Measurements from ENCODE around the gene DNAJC16. TPM values are rescaled to one million over a fixed set of nuclear protein-coding genes. Genes with fewer than 3 reads are reported as not detected.
"Not testable (repeated sequence)": the region's sequence is repeated elsewhere in the genome, so short reads cannot be mapped to it uniquely, and the experiment has no call there.

The DNAJC16 gene
- total RNA-seq, 4 donors from 2014 or later = 7.8 to 30.3 (median 19.7) TPM

DNA sequence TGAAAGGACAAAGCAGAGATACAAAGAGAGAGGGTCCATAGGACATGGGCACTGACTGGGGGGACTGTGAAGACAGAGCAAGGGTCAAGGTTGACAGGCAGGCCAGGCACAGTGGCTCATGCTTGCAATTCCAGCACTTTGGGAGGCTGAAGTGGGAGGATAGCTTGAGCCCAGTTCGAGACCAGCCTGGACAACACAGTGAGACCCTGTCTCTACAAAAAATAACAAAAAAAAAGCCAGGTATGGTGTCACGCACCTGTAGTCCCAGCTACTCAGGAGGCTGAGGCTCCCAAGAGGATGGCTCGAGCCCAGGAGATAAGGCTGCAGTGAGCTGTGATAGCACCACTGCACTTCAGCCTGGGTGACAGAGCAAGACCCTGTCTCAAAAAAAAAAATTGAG, 7.0 kb upstream of the DNAJC16 start:
- Histone ChIP-seq H3K4me1 (peaks cover 5 to 20% (median 7%) of the 10 kb centered on the region in 4 donors), H3K4me3 (no peak overlapping the region), H3K36me3 (peaks cover 0 to 6% (median 2%) of the 10 kb centered on the region in 4 donors), H3K27ac (no peak overlapping the region), H3K9me3 (no peaks in the 10 kb centered on the region), H3K27me3 (no peaks in the 10 kb centered on the region)
- no peak for DNase-seq
- intact Hi-C loops (cut with DNase I; ENCODE audit: low total_unique reads) = no loop called here
- TF ChIP-seq, protein P1, sequence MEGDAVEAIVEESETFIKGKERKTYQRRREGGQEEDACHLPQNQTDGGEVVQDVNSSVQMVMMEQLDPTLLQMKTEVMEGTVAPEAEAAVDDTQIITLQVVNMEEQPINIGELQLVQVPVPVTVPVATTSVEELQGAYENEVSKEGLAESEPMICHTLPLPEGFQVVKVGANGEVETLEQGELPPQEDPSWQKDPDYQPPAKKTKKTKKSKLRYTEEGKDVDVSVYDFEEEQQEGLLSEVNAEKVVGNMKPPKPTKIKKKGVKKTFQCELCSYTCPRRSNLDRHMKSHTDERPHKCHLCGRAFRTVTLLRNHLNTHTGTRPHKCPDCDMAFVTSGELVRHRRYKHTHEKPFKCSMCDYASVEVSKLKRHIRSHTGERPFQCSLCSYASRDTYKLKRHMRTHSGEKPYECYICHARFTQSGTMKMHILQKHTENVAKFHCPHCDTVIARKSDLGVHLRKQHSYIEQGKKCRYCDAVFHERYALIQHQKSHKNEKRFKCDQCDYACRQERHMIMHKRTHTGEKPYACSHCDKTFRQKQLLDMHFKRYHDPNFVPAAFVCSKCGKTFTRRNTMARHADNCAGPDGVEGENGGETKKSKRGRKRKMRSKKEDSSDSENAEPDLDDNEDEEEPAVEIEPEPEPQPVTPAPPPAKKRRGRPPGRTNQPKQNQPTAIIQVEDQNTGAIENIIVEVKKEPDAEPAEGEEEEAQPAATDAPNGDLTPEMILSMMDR (IDR thresholded peaks at IDR 0.05) = no peak
- TF ChIP-seq EP300 (IDR thresholded peaks at IDR 0.05; ENCODE audit: low read depth) (no peak), POLR2AphosphoS5 (IDR thresholded peaks at IDR 0.05) (no peak), POLR2A (IDR thresholded peaks at IDR 0.05) (no peak)
- 95 to 100% methylated on average over 3 of the region's 3 CpGs for WGBS, 2 donors (ENCODE audit: low coverage in 1 of 2)
- in situ Hi-C loops (cut with MboI; ENCODE audit: low pct_ligation_motif_present in 1 of 4, low pct_unique_long_range_greater_than_20kb in 1 of 4, low sequenced_read_pairs in 3 of 4) = no loop called here

GRCh38 chr1:15521206-15521906, 5.3 kb upstream of the DNAJC16 start:
- H3K9me3 ChIP-seq; DNase-seq; H3K27ac ChIP-seq; H3K4me3 ChIP-seq; intact Hi-C loops (cut with DNase I; ENCODE audit: low total_unique reads); H3K36me3 ChIP-seq; H3K27me3 ChIP-seq; in situ Hi-C loops (cut with MboI; ENCODE audit: low pct_ligation_motif_present in 1 of 4, low pct_unique_long_range_greater_than_20kb in 1 of 4, low sequenced_read_pairs in 3 of 4): not testable (repeated sequence)
- H3K4me1 ChIP-seq = peaks cover 15 to 22% (median 18%) of the 10 kb centered on the region in 4 donors
- 89 to 90% methylated on average over 15 to 17 of the region's 17 CpGs for WGBS, 2 donors (ENCODE audit: low coverage in 1 of 2)

- intact Hi-C loops (cut with DNase I; ENCODE audit: low total_unique reads) (no loop called here), in situ Hi-C loops (cut with MboI; ENCODE audit: low pct_ligation_motif_present in 1 of 4, low pct_unique_long_range_greater_than_20kb in 1 of 4, low sequenced_read_pairs in 3 of 4) (no loop called here)
- no peak for DNase-seq
- Histone ChIP-seq H3K27me3 (no peaks in the 10 kb centered on the region), H3K4me3 (no peak overlapping the region), H3K27ac (no peak overlapping the region), H3K36me3 (peaks cover 0 to under 1% (median 0%) of the 10 kb centered on the region in 4 donors), H3K9me3 (no peaks in the 10 kb centered on the region), H3K4me1 (peaks cover 17 to 26% (median 21%) of the 10 kb centered on the region in 4 donors)
- no peak for TF ChIP-seq EP300 (IDR thresholded peaks at IDR 0.05; ENCODE audit: low read depth)
- TF ChIP-seq, protein P1 (IDR thresholded peaks at IDR 0.05) = no peak
- TF ChIP-seq POLR2A (IDR thresholded peaks at IDR 0.05) = no peak
- no peak for TF ChIP-seq POLR2AphosphoS5 (IDR thresholded peaks at IDR 0.05)
- WGBS, 2 donors (ENCODE audit: low coverage in 1 of 2) = 97% methylated on average over 4 of the region's 4 CpGs; no CpG with 5 or more reads in 1 of the 2 donors
Measured at GRCh38 chr1:15522551-15522950, 4.1 kb upstream of the DNAJC16 start.

DNA sequence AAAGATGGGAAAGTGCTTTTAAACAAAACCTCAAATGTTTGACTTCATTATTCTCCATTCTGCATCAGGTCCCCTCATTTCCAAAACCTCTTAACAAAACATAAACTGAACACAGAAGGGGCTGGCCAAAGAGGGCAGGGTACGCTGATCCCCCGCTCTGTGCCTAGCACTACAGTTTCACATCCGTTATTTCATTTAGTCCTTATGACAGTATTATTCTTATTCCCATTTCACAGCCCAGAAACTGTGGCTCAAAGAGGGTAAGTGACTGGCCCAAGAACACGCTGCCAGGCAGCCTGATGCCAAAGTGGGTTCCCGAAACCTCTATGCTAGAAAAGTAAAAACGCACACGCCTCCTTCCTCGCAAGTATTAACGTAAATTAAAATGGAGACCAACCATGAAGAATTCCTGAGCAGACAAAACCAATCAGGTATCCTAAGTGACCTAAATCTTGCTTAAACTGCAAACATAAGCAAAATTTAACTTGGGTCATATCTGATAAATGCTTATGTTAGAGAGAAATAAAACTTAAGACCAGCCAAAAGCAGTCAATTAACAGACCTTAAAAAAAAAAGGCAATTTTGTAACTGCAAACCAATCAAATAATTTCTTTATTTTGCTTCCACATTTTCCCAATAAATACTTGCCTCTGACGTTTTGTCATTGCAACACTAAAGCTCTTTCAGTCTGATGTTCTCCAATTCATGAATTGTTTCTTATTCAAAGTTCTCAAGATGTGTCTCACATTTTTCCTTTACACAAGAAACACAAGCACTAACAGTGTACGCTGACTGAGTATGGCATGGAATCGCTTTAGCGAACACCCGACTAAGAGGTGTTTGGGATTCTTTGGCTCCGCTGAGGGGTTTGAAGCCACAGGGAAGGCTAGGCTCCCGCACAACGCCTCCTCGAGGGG, 3.3 kb upstream of the DNAJC16 start:
- WGBS, 2 donors (ENCODE audit: low coverage in 1 of 2) = 36 to 41% methylated on average over 10 to 18 of the region's 18 CpGs
- in situ Hi-C loops (cut with MboI; ENCODE audit: low pct_ligation_motif_present in 1 of 4, low pct_unique_long_range_greater_than_20kb in 1 of 4, low sequenced_read_pairs in 3 of 4) = no loop called here
- H3K36me3 ChIP-seq = no peaks in the 10 kb centered on the region
- peaks cover 22 to 34% (median 27%) of the 10 kb centered on the region in 4 donors for H3K4me1 ChIP-seq
- H3K27me3 ChIP-seq = no peaks in the 10 kb centered on the region
- TF ChIP-seq POLR2A (IDR thresholded peaks at IDR 0.05) (no peak), POLR2AphosphoS5 (IDR thresholded peaks at IDR 0.05) (no peak)
- TF ChIP-seq, protein P1 (IDR thresholded peaks at IDR 0.05) = no peak
- intact Hi-C loops (cut with DNase I; ENCODE audit: low total_unique reads) = no loop called here
- H3K4me3 ChIP-seq = peak overlapping the region; percentile 61 to 88 (median 70)
- DNase-seq = no peak
- no peaks in the 10 kb centered on the region for H3K9me3 ChIP-seq
- H3K27ac ChIP-seq = peak overlapping the region; percentile 96 to 99 (median 98)
